ENCODE data around the gene RBM33. TPM values are rescaled to one million over a fixed set of nuclear protein-coding genes. Genes with fewer than 3 reads are reported as not detected.

Gene RBM33
- total and polyA plus RNA-seq, 2 of the 8 experiments (the other 6 are each of a cell fraction or from before 2014, with no cell fraction given) = 16.5 to 64.6 TPM

DNA sequence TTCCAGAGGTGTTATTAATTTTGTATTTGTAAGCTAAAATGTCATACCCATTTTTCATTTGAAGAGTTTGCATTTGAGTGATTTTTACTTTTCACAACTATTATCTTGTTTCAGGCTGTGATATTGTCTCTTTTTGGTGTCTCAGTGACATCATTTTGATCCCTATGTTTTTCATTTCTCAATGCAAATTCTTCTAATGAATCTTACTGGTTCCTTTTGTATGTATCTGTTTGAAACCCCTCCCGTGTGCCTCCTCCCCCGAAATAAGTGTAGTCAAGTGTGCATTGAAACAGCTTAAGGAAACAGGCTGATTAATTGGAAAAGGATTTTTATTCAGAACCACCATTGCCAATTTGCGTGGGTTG is 90.0 kb downstream of the RBM33 start:
- no peak overlapping the region for H4K5ac ChIP-seq (ENCODE audit: insufficient read length, low read depth, low read length)
- no peak for FAIRE-seq
- H3K4me2 ChIP-seq (ENCODE audit: insufficient read depth in 1 of 2, low read depth in 2 of 2, low read length in 2 of 2) = no peak overlapping the region
- H3K18ac ChIP-seq (ENCODE audit: extremely low read depth, low read length) = no peak overlapping the region
- peaks cover 5% of the 10 kb centered on the region; the same call in 1 of the 2 replicates for H3K79me1 ChIP-seq (ENCODE audit: low read depth, low read length)
- peaks cover 6 to 15% of the 10 kb centered on the region in 2 experiments for H4K20me1 ChIP-seq (replicated peaks in 1 of 2; ENCODE audit: control insufficient read depth in 1 of 2, insufficient read depth in 2 of 2, low read length in 2 of 2)
- CTCF ChIA-PET (ENCODE audit: partially characterized antibody) = interaction anchor here (0.7 to 1.5 kb wide), 3 partner anchors 12 to 33 kb away, joined by 3 to 5 read pairs (median 4); no protein-coding TSS in a partner anchor
- H3K4me1 ChIP-seq (replicated peaks in 1 of 4; ENCODE audit: control insufficient read depth in 3 of 4, insufficient read depth in 4 of 4, low read length in 3 of 4) = no peaks in the 10 kb centered on the region
- H4K91ac ChIP-seq (replicated peaks; ENCODE audit: insufficient read length, low read length) = no peak overlapping the region
- H4K8ac ChIP-seq (ENCODE audit: extremely low read depth, insufficient read depth, low read length) = no peak overlapping the region
- H3K36me3 ChIP-seq (ENCODE audit: control insufficient read depth in 2 of 4, insufficient read depth in 4 of 4, low read length in 3 of 4) = peaks cover 0 to 11% (median 9%) of the 10 kb centered on the region in 4 experiments; a peak in 4 of 8 replicates
- H3K23me2 ChIP-seq (ENCODE audit: low read depth, low read length) = no peaks in the 10 kb centered on the region
- no peak overlapping the region for H3K56ac ChIP-seq (replicated peaks; ENCODE audit: insufficient read length, low read depth, low read length)
- WGBS, 2 experiments (ENCODE audit: extremely low coverage in 1 of 2, insufficient coverage in 1 of 2, insufficient read length in 1 of 2, insufficient replicate concordance in 2 of 2, low coverage in 1 of 2, low lambda C conversion rate in 2 of 2, missing lambda C conversion rate in 1 of 2) = 95% methylated on average over 3 of the region's 3 CpGs; no CpG with 5 or more reads in 1 of the 2 experiments
- no peak overlapping the region for H3K4me3 ChIP-seq (ENCODE audit: extremely low read depth in 1 of 4, insufficient read depth in 2 of 4, low read depth in 3 of 4, low read length in 4 of 4)
- H3K79me2 ChIP-seq (ENCODE audit: control insufficient read depth in 1 of 2, insufficient read depth in 2 of 2, low read length in 2 of 2) = peaks cover 0 to 12% of the 10 kb centered on the region in 2 experiments; a peak in 2 of 4 replicates
- no peak overlapping the region for H2BK15ac ChIP-seq (ENCODE audit: low read length)
- no peak overlapping the region for H3K14ac ChIP-seq (ENCODE audit: insufficient read length)
- no peak for DNase-seq (ENCODE audit: low read depth in 1 of 2, low spot score in 2 of 2)
- H2BK120ac ChIP-seq (replicated peaks; ENCODE audit: low read depth, low read length) = no peak overlapping the region
- H3K27me3 ChIP-seq (replicated peaks in 1 of 4; ENCODE audit: control insufficient read depth in 3 of 4, extremely low read depth in 1 of 4, insufficient read depth in 3 of 4, low read length in 3 of 4) = no peaks in the 10 kb centered on the region
- H2AK5ac ChIP-seq (ENCODE audit: low read depth, low read length) = no peak overlapping the region
- H2BK12ac ChIP-seq (ENCODE audit: low read depth, low read length) = no peak overlapping the region
- no peak overlapping the region for H2AFZ ChIP-seq (ENCODE audit: low read length)
- H3K4ac ChIP-seq (replicated peaks; ENCODE audit: insufficient read length, low read depth, low read length) = no peak overlapping the region
- no peak overlapping the region for H2BK5ac ChIP-seq (ENCODE audit: low read depth, low read length)
- no peak overlapping the region for H2BK20ac ChIP-seq (ENCODE audit: low read length)
- POLR2A ChIA-PET (ENCODE audit: partially characterized antibody) = no interaction called here
- no peak overlapping the region for H3K9ac ChIP-seq (replicated peaks in 1 of 4; ENCODE audit: extremely low read depth in 1 of 4, low read depth in 3 of 4, low read length in 3 of 4)
- H3K23ac ChIP-seq (ENCODE audit: insufficient read length) = no peak overlapping the region
- no peaks in the 10 kb centered on the region for H3K9me3 ChIP-seq (ENCODE audit: insufficient read depth in 2 of 2, low read depth in 1 of 2, low read length in 1 of 2)
- no peak overlapping the region for H3K27ac ChIP-seq (ENCODE audit: low read depth, low read length)
- TF ChIP-seq JUND (IDR thresholded peaks at IDR 0.05; ENCODE audit: low read length) (no peak), BCL11A (IDR thresholded peaks at IDR 0.05; ENCODE audit: low read depth in 2 of 2, low read length in 2 of 2) (no peak), JUN (IDR thresholded peaks at IDR 0.05; ENCODE audit: low read depth, low read length) (no peak), KDM5A (IDR thresholded peaks at IDR 0.05; ENCODE audit: low read length) (no peak), RNF2 (IDR thresholded peaks at IDR 0.05; ENCODE audit: borderline replicate concordance, low read depth, low read length, missing control alignments, poor library complexity, severe bottlenecking) (no peak), BRCA1 (IDR thresholded peaks at IDR 0.05; ENCODE audit: low read depth, low read length) (no peak), GABPA (IDR thresholded peaks at IDR 0.05; ENCODE audit: borderline replicate concordance, insufficient read depth, low read length) (no peak), EZH2 (IDR thresholded peaks at IDR 0.05; ENCODE audit: low read depth, low read length, severe bottlenecking) (no peak), TCF12 (IDR thresholded peaks at IDR 0.05; ENCODE audit: low read depth, low read length) (no peak), CBX8 (IDR thresholded peaks at IDR 0.05; ENCODE audit: borderline replicate concordance, low read depth, low read length) (no peak), MAFK (IDR thresholded peaks at IDR 0.05; ENCODE audit: low read depth, low read length) (no peak), EGR1 (IDR thresholded peaks at IDR 0.05; ENCODE audit: borderline replicate concordance, low read depth, low read length) (no peak), KDM1A (IDR thresholded peaks at IDR 0.05; ENCODE audit: borderline replicate concordance, low read length) (no peak), CTBP2 (IDR thresholded peaks at IDR 0.05; ENCODE audit: borderline replicate concordance, insufficient read depth, insufficient read length, low read length) (no peak)
